Measurements from ENCODE around the gene HFE.
A peak's percentile ranks its signal among the peaks of the same experiment; 100 is the strongest.

The HFE gene

DNA sequence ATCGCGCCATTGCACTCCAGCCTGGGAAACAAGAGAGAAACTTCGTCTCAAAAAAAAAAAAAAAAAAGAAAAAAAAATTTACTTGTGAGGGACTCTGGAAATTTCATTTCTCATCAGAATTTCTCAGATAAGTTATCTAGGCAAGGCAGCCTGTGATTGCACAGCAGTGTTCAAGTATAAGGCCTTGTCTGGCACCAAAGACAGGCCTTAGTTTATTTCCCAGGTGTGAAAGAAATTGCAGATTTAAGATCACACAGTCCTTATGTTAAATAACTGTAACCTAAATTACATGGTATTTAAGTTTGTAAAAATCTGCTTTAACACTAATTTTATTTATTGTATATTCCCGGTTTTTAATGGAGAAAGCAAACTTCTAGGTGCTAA is 34.8 kb downstream of the HFE start:
- TF ChIP-seq, protein P1, sequence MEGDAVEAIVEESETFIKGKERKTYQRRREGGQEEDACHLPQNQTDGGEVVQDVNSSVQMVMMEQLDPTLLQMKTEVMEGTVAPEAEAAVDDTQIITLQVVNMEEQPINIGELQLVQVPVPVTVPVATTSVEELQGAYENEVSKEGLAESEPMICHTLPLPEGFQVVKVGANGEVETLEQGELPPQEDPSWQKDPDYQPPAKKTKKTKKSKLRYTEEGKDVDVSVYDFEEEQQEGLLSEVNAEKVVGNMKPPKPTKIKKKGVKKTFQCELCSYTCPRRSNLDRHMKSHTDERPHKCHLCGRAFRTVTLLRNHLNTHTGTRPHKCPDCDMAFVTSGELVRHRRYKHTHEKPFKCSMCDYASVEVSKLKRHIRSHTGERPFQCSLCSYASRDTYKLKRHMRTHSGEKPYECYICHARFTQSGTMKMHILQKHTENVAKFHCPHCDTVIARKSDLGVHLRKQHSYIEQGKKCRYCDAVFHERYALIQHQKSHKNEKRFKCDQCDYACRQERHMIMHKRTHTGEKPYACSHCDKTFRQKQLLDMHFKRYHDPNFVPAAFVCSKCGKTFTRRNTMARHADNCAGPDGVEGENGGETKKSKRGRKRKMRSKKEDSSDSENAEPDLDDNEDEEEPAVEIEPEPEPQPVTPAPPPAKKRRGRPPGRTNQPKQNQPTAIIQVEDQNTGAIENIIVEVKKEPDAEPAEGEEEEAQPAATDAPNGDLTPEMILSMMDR (IDR thresholded peaks at IDR 0.05; ENCODE audit: low read depth, low read length, missing control alignments), result no peak
- H3K4me3 ChIP-seq (replicated peaks; ENCODE audit: low read depth, low read length), result peak overlapping the region; percentile 94; the same call in 1 of the 2 replicates
- DNase-seq (ENCODE audit: extremely low read depth, low read depth), result no peak

DNA sequence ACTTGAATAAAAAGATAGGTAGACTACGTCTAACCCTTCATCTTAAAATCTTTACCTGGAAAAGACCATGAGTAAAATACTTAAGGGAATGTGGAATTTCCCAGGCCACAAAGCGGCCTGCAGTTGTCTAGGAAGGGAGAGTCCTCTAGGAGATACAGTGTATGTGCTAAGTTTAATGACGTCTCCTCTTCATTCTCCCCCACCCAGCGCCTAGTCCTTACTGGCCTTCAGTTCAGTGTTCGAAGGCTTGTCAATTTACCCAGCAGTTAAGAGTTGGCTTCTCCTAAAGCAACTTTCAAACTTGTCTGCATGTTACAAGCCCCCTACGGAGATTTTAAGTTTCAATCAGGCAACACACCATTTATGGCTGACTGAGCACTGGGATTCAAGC is 35.2 kb downstream of the HFE start:
- TF ChIP-seq, protein P1 (IDR thresholded peaks at IDR 0.05; ENCODE audit: low read depth, low read length, missing control alignments), result no peak
- peak overlapping the region; percentile 94 for H3K4me3 ChIP-seq (replicated peaks; ENCODE audit: low read depth, low read length)
- DNase-seq (ENCODE audit: extremely low read depth, low read depth), result no peak

DNA sequence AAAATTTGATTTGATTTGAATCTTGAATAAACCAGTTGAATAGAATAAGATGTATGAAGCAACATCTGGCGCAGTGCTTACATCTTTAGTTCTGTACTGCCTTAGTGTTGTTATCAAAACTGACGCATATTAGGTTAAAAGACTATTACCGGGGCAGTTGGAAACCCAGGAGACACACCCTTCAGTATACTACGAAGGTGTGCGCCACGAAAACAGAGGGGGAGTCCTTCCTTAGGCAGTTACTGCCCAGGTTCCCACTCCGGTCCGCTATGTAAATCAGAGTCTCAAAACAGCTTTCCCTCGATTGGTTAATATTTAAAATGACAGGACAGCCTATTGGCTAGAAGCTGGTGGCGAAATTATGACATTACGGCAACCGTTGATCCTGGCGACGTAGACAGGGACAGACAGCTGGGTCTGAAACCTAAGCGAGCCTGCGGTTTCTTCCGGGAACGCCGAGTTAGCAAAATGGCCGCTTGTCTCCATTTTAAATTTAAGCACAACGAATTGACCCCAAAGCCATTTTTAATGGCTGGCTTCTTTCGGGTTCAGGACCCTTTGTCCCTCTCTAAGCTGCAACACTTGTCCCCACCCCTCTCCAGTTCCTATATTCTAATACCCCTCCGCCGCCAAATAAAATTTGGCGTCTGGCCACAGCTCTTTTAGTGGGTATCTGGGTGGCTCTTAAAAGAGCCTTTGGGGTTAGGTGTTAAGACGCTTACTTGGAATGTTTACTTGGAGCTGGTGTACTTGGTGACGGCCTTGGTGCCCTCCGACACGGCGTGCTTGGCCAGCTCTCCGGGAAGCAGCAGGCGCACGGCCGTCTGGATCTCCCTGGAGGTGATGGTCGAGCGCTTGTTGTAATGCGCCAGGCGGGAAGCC is 35.8 kb downstream of the HFE start:
- peak overlapping the region; percentile 94 for H3K4me3 ChIP-seq (replicated peaks; ENCODE audit: low read depth, low read length)
- peak; percentile 99 for DNase-seq (ENCODE audit: extremely low read depth, low read depth)
- TF ChIP-seq, protein P1 (IDR thresholded peaks at IDR 0.05; ENCODE audit: low read depth, low read length, missing control alignments), result no peak

DNA sequence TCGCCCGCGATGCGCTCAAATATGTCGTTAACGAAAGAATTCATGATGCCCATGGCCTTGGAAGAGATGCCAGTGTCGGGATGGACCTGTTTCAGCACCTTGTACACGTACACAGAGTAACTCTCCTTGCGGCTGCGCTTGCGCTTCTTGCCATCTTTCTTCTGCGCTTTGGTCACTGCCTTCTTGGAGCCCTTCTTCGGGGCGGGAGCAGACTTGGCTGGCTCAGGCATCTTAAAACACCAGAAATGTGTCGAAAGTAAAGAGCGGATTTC is 36.4 kb downstream of the HFE start:
- DNase-seq (ENCODE audit: extremely low read depth, low read depth), result no peak
- peak overlapping the region; percentile 94 for H3K4me3 ChIP-seq (replicated peaks; ENCODE audit: low read depth, low read length)
- TF ChIP-seq, protein P1 (IDR thresholded peaks at IDR 0.05; ENCODE audit: low read depth, low read length, missing control alignments), result no peak

DNA sequence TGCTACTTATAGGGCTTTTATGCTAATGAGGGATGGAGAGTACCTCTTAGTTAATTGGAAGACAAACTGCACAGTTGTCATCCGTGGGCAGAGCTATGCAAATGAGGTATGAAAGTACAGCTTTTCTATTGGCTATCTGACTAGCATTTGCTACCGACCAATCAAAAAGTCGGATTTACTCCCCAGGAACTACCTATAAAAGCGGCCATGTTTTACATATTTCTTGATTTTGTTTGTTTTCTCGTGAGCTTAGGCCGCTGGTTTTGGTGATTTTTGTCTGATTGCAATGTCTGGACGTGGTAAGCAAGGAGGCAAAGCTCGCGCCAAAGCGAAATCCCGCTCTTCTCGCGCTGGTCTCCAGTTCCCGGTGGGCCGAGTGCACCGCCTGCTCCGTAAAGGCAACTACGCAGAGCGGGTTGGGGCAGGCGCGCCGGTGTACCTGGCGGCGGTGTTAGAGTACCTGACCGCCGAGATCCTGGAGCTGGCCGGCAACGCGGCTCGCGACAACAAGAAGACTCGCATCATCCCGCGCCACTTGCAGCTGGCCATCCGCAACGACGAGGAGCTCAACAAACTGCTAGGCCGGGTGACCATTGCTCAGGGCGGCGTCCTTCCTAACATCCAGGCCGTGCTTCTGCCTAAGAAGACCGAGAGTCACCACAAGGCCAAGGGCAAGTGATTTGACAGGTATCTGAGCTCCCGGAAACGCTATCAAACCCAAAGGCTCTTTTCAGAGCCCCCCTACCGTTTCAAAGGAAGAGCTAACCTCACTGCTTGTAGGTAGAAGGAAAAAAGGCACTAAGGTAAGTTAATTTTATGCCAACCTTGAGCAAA is 36.9 kb downstream of the HFE start:
- peak overlapping the region; percentile 94 for H3K4me3 ChIP-seq (replicated peaks; ENCODE audit: low read depth, low read length)
- DNase-seq (ENCODE audit: extremely low read depth, low read depth), result peak; percentile 99
- TF ChIP-seq, protein P1 (IDR thresholded peaks at IDR 0.05; ENCODE audit: low read depth, low read length, missing control alignments), result no peak

DNA sequence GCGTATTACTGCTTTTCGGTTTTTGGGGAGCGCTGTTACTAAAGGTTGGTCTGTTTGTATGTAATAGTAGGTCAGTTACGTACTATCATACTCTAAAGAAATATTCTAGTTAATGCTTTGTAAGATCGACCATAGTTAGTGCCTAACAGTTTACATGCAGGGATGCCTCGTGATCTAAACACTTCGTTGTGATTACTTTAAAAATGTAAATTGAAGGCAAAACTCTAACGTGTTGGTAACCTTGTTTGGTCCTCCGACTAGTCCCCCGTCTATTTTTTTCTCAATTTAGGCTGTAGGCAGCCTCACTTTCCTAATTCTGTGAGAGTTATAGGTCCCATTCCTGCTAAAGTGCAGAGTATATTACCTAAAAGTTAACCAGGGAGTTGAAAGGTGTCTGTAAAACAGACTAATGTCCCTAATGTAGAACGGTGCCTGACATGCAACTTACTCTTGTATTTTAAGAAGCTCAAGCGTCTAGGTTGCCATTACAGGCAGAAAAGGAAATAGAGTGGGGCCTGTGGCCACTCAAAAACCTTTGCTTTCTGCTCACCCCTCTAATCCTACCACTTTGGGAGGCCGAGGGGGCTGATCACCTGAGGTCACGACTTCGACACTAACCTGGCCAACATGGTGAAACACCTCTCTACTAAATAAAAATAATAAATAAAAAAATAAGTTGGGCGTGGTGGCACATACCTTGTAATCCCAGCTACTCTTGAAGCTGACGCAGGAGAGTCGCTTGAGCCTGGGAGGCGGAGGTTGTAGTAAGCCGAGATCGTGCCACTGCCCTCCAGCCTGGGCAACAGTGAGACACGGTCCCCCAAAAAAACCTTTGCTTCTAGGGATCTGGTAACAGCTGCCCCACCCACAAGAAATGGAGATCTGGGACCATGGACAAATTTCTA is 37.8 kb downstream of the HFE start:
- DNase-seq (ENCODE audit: extremely low read depth, low read depth), result no peak
- peak overlapping the region; percentile 94 for H3K4me3 ChIP-seq (replicated peaks; ENCODE audit: low read depth, low read length)
- TF ChIP-seq, protein P1 (IDR thresholded peaks at IDR 0.05; ENCODE audit: low read depth, low read length, missing control alignments), result no peak
